ENCODE measurements around the gene TARBP2.

Gene TARBP2

GRCh38 chr12:53459097-53459496 is 42.0 kb upstream of the TARBP2 start:
- H3K4me1 ChIP-seq (ENCODE audit: control insufficient read depth, insufficient read depth, low read length), result peaks cover 3% of the 10 kb centered on the region; the same call in 1 of the 2 replicates
- peaks cover 96 to 100% of the 10 kb centered on the region in 2 experiments for H3K36me3 ChIP-seq (ENCODE audit: control insufficient read depth in 2 of 2, insufficient read depth in 1 of 2, low read length in 2 of 2)
- H3K4me3 ChIP-seq (ENCODE audit: low read depth, low read length), result no peak overlapping the region
- H3K9me3 ChIP-seq (ENCODE audit: control insufficient read depth, insufficient read depth, low read depth, low read length), result no peaks in the 10 kb centered on the region
- H3K27ac ChIP-seq (ENCODE audit: extremely low read depth, low read depth, low read length), result no peak overlapping the region
- TF ChIP-seq, protein P1, sequence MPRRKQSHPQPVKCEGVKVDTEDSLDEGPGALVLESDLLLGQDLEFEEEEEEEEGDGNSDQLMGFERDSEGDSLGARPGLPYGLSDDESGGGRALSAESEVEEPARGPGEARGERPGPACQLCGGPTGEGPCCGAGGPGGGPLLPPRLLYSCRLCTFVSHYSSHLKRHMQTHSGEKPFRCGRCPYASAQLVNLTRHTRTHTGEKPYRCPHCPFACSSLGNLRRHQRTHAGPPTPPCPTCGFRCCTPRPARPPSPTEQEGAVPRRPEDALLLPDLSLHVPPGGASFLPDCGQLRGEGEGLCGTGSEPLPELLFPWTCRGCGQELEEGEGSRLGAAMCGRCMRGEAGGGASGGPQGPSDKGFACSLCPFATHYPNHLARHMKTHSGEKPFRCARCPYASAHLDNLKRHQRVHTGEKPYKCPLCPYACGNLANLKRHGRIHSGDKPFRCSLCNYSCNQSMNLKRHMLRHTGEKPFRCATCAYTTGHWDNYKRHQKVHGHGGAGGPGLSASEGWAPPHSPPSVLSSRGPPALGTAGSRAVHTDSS (tag by site-specific recombination; IDR thresholded peaks at IDR 0.05), result no peak
- TF ChIP-seq ZNF664 (tag by site-specific recombination; IDR thresholded peaks at IDR 0.05) (no peak), AEBP2 (tag by site-specific recombination; IDR thresholded peaks at IDR 0.05; ENCODE audit: borderline replicate concordance) (no peak), ZBTB17 (tag by site-specific recombination; IDR thresholded peaks at IDR 0.05) (no peak), ZNF184 (tag by site-specific recombination; IDR thresholded peaks at IDR 0.05) (no peak), ZNF169 (tag by site-specific recombination; IDR thresholded peaks at IDR 0.05) (no peak), ZNF239 (tag by site-specific recombination; IDR thresholded peaks at IDR 0.05) (no peak)
- TF ChIP-seq, protein P2, sequence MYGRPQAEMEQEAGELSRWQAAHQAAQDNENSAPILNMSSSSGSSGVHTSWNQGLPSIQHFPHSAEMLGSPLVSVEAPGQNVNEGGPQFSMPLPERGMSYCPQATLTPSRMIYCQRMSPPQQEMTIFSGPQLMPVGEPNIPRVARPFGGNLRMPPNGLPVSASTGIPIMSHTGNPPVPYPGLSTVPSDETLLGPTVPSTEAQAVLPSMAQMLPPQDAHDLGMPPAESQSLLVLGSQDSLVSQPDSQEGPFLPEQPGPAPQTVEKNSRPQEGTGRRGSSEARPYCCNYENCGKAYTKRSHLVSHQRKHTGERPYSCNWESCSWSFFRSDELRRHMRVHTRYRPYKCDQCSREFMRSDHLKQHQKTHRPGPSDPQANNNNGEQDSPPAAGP (tag by site-specific recombination; IDR thresholded peaks at IDR 0.05), result no peak
- ChIA-PET CTCF (interaction anchor here (0.7 to 1.4 kb wide), 3 partner anchors 13 to 107 kb away, joined by 3 to 4 read pairs (median 3); no protein-coding TSS in a partner anchor), POLR2A (interaction anchor here (0.8 to 2.9 kb wide), 3 partner anchors 9 to 18 kb away, joined by 3 to 23 read pairs (median 3); no protein-coding TSS in a partner anchor)

GRCh38 chr12:53461059-53461458 is 40.0 kb upstream of the TARBP2 start:
- ChIA-PET POLR2A (interaction anchor here (0.5 to 1.8 kb wide), 2 partner anchors 8 to 12 kb away, joined by 3 to 6 read pairs; no protein-coding TSS in a partner anchor), CTCF (interaction anchor here (0.5 to 3.1 kb wide), 4 partner anchors 10 to 108 kb away, joined by 3 to 17 read pairs (median 4); no protein-coding TSS in a partner anchor)
- H3K9me3 ChIP-seq (ENCODE audit: control insufficient read depth, insufficient read depth, low read depth, low read length), result no peaks in the 10 kb centered on the region
- no peaks in the 10 kb centered on the region for H3K4me1 ChIP-seq (ENCODE audit: control insufficient read depth, insufficient read depth, low read length)
- no peak overlapping the region for H3K4me3 ChIP-seq (ENCODE audit: low read depth, low read length)
- H3K27ac ChIP-seq (ENCODE audit: extremely low read depth, low read depth, low read length), result no peak overlapping the region
- H3K36me3 ChIP-seq (ENCODE audit: control insufficient read depth in 2 of 2, insufficient read depth in 1 of 2, low read length in 2 of 2), result peaks cover 98 to 99% of the 10 kb centered on the region in 2 experiments
- TF ChIP-seq, protein P3, sequence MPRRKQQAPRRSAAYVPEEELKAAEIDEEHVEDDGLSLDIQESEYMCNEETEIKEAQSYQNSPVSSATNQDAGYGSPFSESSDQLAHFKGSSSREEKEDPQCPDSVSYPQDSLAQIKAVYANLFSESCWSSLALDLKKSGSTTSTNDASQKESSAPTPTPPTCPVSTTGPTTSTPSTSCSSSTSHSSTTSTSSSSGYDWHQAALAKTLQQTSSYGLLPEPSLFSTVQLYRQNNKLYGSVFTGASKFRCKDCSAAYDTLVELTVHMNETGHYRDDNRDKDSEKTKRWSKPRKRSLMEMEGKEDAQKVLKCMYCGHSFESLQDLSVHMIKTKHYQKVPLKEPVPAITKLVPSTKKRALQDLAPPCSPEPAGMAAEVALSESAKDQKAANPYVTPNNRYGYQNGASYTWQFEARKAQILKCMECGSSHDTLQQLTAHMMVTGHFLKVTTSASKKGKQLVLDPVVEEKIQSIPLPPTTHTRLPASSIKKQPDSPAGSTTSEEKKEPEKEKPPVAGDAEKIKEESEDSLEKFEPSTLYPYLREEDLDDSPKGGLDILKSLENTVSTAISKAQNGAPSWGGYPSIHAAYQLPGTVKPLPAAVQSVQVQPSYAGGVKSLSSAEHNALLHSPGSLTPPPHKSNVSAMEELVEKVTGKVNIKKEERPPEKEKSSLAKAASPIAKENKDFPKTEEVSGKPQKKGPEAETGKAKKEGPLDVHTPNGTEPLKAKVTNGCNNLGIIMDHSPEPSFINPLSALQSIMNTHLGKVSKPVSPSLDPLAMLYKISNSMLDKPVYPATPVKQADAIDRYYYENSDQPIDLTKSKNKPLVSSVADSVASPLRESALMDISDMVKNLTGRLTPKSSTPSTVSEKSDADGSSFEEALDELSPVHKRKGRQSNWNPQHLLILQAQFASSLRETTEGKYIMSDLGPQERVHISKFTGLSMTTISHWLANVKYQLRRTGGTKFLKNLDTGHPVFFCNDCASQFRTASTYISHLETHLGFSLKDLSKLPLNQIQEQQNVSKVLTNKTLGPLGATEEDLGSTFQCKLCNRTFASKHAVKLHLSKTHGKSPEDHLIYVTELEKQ (tag by site-specific recombination; IDR thresholded peaks at IDR 0.05; ENCODE audit: borderline replicate concordance), result no peak
- TF ChIP-seq HOXA7 (CRISPR knock-in tag; IDR thresholded peaks at IDR 0.05; ENCODE audit: borderline replicate concordance) (no peak), ZBTB11 (tag by site-specific recombination; conservative IDR thresholded peaks at IDR 0.05; ENCODE audit: low read depth) (no peak), ZNF23 (tag by site-specific recombination; IDR thresholded peaks at IDR 0.05; ENCODE audit: borderline replicate concordance) (no peak), ZFP37 (tag by site-specific recombination; IDR thresholded peaks at IDR 0.05) (no peak), ZNF426 (tag by site-specific recombination; IDR thresholded peaks at IDR 0.05) (no peak), EGR2 (tag by site-specific recombination; IDR thresholded peaks at IDR 0.05; ENCODE audit: low read depth) (no peak), ZNF362 (tag by site-specific recombination; IDR thresholded peaks at IDR 0.05) (no peak)
- TF ChIP-seq, protein P4, sequence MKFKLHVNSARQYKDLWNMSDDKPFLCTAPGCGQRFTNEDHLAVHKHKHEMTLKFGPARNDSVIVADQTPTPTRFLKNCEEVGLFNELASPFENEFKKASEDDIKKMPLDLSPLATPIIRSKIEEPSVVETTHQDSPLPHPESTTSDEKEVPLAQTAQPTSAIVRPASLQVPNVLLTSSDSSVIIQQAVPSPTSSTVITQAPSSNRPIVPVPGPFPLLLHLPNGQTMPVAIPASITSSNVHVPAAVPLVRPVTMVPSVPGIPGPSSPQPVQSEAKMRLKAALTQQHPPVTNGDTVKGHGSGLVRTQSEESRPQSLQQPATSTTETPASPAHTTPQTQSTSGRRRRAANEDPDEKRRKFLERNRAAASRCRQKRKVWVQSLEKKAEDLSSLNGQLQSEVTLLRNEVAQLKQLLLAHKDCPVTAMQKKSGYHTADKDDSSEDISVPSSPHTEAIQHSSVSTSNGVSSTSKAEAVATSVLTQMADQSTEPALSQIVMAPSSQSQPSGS (tag by site-specific recombination; IDR thresholded peaks at IDR 0.05; ENCODE audit: low read depth), result no peak
- TF ChIP-seq, protein P5, sequence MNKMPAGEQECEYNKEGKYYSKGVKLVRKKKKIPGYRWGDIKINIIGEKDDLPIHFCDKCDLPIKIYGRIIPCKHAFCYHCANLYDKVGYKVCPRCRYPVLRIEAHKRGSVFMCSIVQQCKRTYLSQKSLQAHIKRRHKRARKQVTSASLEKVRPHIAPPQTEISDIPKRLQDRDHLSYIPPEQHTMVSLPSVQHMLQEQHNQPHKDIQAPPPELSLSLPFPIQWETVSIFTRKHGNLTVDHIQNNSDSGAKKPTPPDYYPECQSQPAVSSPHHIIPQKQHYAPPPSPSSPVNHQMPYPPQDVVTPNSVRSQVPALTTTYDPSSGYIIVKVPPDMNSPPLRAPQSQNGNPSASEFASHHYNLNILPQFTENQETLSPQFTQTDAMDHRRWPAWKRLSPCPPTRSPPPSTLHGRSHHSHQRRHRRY (tag by site-specific recombination; IDR thresholded peaks at IDR 0.05), result no peak

Measured in HEK293 (cell line).